ENCODE data around the gene BSN.
"Not testable (repeated sequence)": the region's sequence is repeated elsewhere in the genome, so short reads cannot be mapped to it uniquely, and the experiment has no call there.

The BSN gene

GRCh38 chr3:49695350-49696015 is 141.2 kb downstream of the BSN start:
- no CpG with 5 or more reads among the region's 4 CpGs for WGBS, 2 donors (ENCODE audit: extremely low coverage in 2 of 2, insufficient read length in 2 of 2, insufficient replicate concordance in 1 of 2)
- not testable (repeated sequence) for H3K4me1 ChIP-seq (ENCODE audit: control insufficient read depth in 2 of 2, insufficient read depth in 1 of 2, low read depth in 1 of 2, low read length in 2 of 2); H3K9me3 ChIP-seq (replicated peaks in 1 of 2; ENCODE audit: control insufficient read depth in 2 of 2, insufficient read depth in 1 of 2, low read depth in 1 of 2, low read length in 2 of 2); H3K14ac ChIP-seq (ENCODE audit: low read length); H3K4ac ChIP-seq (ENCODE audit: low read length); H2AK5ac ChIP-seq (ENCODE audit: low read depth, low read length); H3K9ac ChIP-seq (ENCODE audit: low read depth, low read length, poor library complexity); H3K36me3 ChIP-seq (replicated peaks in 1 of 2; ENCODE audit: control insufficient read depth in 2 of 2, insufficient read depth in 2 of 2, low read length in 2 of 2); H2BK120ac ChIP-seq (ENCODE audit: low read depth, low read length); H2AFZ ChIP-seq (ENCODE audit: low read length); H4K91ac ChIP-seq (ENCODE audit: low read depth, low read length, poor library complexity); H3K23ac ChIP-seq (ENCODE audit: low read depth, low read length, poor library complexity); H2BK12ac ChIP-seq (ENCODE audit: low read length); H2BK5ac ChIP-seq (ENCODE audit: low read length); H3K27me3 ChIP-seq (ENCODE audit: control insufficient read depth in 3 of 3, insufficient read depth in 3 of 3, low read depth in 1 of 3, low read length in 3 of 3); H3K18ac ChIP-seq (ENCODE audit: low read length); H3K79me1 ChIP-seq (ENCODE audit: low read depth, low read length); H4K8ac ChIP-seq (ENCODE audit: low read depth, low read length); H3K27ac ChIP-seq (replicated peaks; ENCODE audit: low read length); H3K4me2 ChIP-seq (ENCODE audit: insufficient read depth, low read length, poor library complexity, severe bottlenecking); DNase-seq (ENCODE audit: low spot score); H2BK15ac ChIP-seq (ENCODE audit: low read length); H3K4me3 ChIP-seq (ENCODE audit: low read length in 2 of 2)

- H2AK5ac ChIP-seq (ENCODE audit: low read depth, low read length), result no peak overlapping the region
- no peak overlapping the region for H3K4me2 ChIP-seq (ENCODE audit: insufficient read depth, low read length, poor library complexity, severe bottlenecking)
- no peak overlapping the region for H3K18ac ChIP-seq (ENCODE audit: low read length)
- no peak overlapping the region for H2BK120ac ChIP-seq (ENCODE audit: low read depth, low read length)
- H2BK15ac ChIP-seq (ENCODE audit: low read length), result no peak overlapping the region
- no peak overlapping the region for H3K27ac ChIP-seq (replicated peaks; ENCODE audit: low read length)
- H2BK5ac ChIP-seq (ENCODE audit: low read length), result no peak overlapping the region
- H3K4me3 ChIP-seq (ENCODE audit: low read length in 2 of 2), result no peak overlapping the region
- peak overlapping the region; percentile 21 for H3K9ac ChIP-seq (ENCODE audit: low read depth, low read length, poor library complexity)
- WGBS, 2 donors (ENCODE audit: extremely low coverage in 2 of 2, insufficient read length in 2 of 2, insufficient replicate concordance in 1 of 2), result no CpG with 5 or more reads among the region's 16 CpGs
- no peak for DNase-seq (ENCODE audit: low spot score)
- H3K79me1 ChIP-seq (ENCODE audit: low read depth, low read length), result peaks cover 2% of the 10 kb centered on the region
- H3K14ac ChIP-seq (ENCODE audit: low read length), result no peak overlapping the region
- no peaks in the 10 kb centered on the region for H3K9me3 ChIP-seq (replicated peaks in 1 of 2; ENCODE audit: control insufficient read depth in 2 of 2, insufficient read depth in 1 of 2, low read depth in 1 of 2, low read length in 2 of 2)
- H3K27me3 ChIP-seq (ENCODE audit: control insufficient read depth in 3 of 3, insufficient read depth in 3 of 3, low read depth in 1 of 3, low read length in 3 of 3), result no peaks in the 10 kb centered on the region
- no peak overlapping the region for H4K8ac ChIP-seq (ENCODE audit: low read depth, low read length)
- peaks cover 14 to 33% of the 10 kb centered on the region in 2 donors for H3K36me3 ChIP-seq (replicated peaks in 1 of 2; ENCODE audit: control insufficient read depth in 2 of 2, insufficient read depth in 2 of 2, low read length in 2 of 2)
- H3K4me1 ChIP-seq (ENCODE audit: control insufficient read depth in 2 of 2, insufficient read depth in 1 of 2, low read depth in 1 of 2, low read length in 2 of 2), result peaks cover 0 to 2% of the 10 kb centered on the region in 2 donors
- no peak overlapping the region for H4K91ac ChIP-seq (ENCODE audit: low read depth, low read length, poor library complexity)
- H2BK12ac ChIP-seq (ENCODE audit: low read length), result no peak overlapping the region
- H3K4ac ChIP-seq (ENCODE audit: low read length), result no peak overlapping the region
- H2AFZ ChIP-seq (ENCODE audit: low read length), result no peak overlapping the region
- no peak overlapping the region for H3K23ac ChIP-seq (ENCODE audit: low read depth, low read length, poor library complexity)
Measured at GRCh38 chr3:49699281-49699979, 145.2 kb downstream of the BSN start.

- WGBS, 2 donors (ENCODE audit: extremely low coverage in 2 of 2, insufficient read length in 2 of 2, insufficient replicate concordance in 1 of 2), result no CpG with 5 or more reads among the region's 8 CpGs
- no peak overlapping the region for H3K4me2 ChIP-seq (ENCODE audit: insufficient read depth, low read length, poor library complexity, severe bottlenecking)
- H2BK12ac ChIP-seq (ENCODE audit: low read length), result no peak overlapping the region
- no peak overlapping the region for H4K91ac ChIP-seq (ENCODE audit: low read depth, low read length, poor library complexity)
- no peak for DNase-seq (ENCODE audit: low spot score)
- no peak overlapping the region for H2BK15ac ChIP-seq (ENCODE audit: low read length)
- H3K18ac ChIP-seq (ENCODE audit: low read length), result no peak overlapping the region
- no peak overlapping the region for H3K4ac ChIP-seq (ENCODE audit: low read length)
- no peak overlapping the region for H2BK120ac ChIP-seq (ENCODE audit: low read depth, low read length)
- no peak overlapping the region for H3K14ac ChIP-seq (ENCODE audit: low read length)
- no peak overlapping the region for H3K9ac ChIP-seq (ENCODE audit: low read depth, low read length, poor library complexity)
- H3K27me3 ChIP-seq (ENCODE audit: control insufficient read depth in 3 of 3, insufficient read depth in 3 of 3, low read depth in 1 of 3, low read length in 3 of 3), result no peaks in the 10 kb centered on the region
- no peak overlapping the region for H2AK5ac ChIP-seq (ENCODE audit: low read depth, low read length)
- H3K4me1 ChIP-seq (ENCODE audit: control insufficient read depth in 2 of 2, insufficient read depth in 1 of 2, low read depth in 1 of 2, low read length in 2 of 2), result peaks cover 0 to 2% of the 10 kb centered on the region in 2 donors
- H3K27ac ChIP-seq (replicated peaks; ENCODE audit: low read length), result no peak overlapping the region
- H4K8ac ChIP-seq (ENCODE audit: low read depth, low read length), result no peak overlapping the region
- H3K23ac ChIP-seq (ENCODE audit: low read depth, low read length, poor library complexity), result no peak overlapping the region
- peaks cover 2% of the 10 kb centered on the region for H3K79me1 ChIP-seq (ENCODE audit: low read depth, low read length)
- peaks cover 14 to 37% of the 10 kb centered on the region in 2 donors for H3K36me3 ChIP-seq (replicated peaks in 1 of 2; ENCODE audit: control insufficient read depth in 2 of 2, insufficient read depth in 2 of 2, low read length in 2 of 2)
- H2BK5ac ChIP-seq (ENCODE audit: low read length), result no peak overlapping the region
- no peak overlapping the region for H2AFZ ChIP-seq (ENCODE audit: low read length)
- H3K9me3 ChIP-seq (replicated peaks in 1 of 2; ENCODE audit: control insufficient read depth in 2 of 2, insufficient read depth in 1 of 2, low read depth in 1 of 2, low read length in 2 of 2), result no peaks in the 10 kb centered on the region
- no peak overlapping the region for H3K4me3 ChIP-seq (ENCODE audit: low read length in 2 of 2)
Measured at GRCh38 chr3:49700014-49700413, 145.7 kb downstream of the BSN start.

- H3K79me1 ChIP-seq (ENCODE audit: low read depth, low read length), result peaks cover 2% of the 10 kb centered on the region
- no peak overlapping the region for H4K91ac ChIP-seq (ENCODE audit: low read depth, low read length, poor library complexity)
- no CpG with 5 or more reads among the region's 13 CpGs for WGBS, 2 donors (ENCODE audit: extremely low coverage in 2 of 2, insufficient read length in 2 of 2, insufficient replicate concordance in 1 of 2)
- H2BK120ac ChIP-seq (ENCODE audit: low read depth, low read length), result no peak overlapping the region
- no peaks in the 10 kb centered on the region for H3K27me3 ChIP-seq (ENCODE audit: control insufficient read depth in 3 of 3, insufficient read depth in 3 of 3, low read depth in 1 of 3, low read length in 3 of 3)
- H2BK5ac ChIP-seq (ENCODE audit: low read length), result no peak overlapping the region
- peaks cover 0 to 2% of the 10 kb centered on the region in 2 donors for H3K4me1 ChIP-seq (ENCODE audit: control insufficient read depth in 2 of 2, insufficient read depth in 1 of 2, low read depth in 1 of 2, low read length in 2 of 2)
- no peak overlapping the region for H4K8ac ChIP-seq (ENCODE audit: low read depth, low read length)
- no peak overlapping the region for H3K14ac ChIP-seq (ENCODE audit: low read length)
- no peak for DNase-seq (ENCODE audit: low spot score)
- no peak overlapping the region for H3K9ac ChIP-seq (ENCODE audit: low read depth, low read length, poor library complexity)
- H2BK12ac ChIP-seq (ENCODE audit: low read length), result no peak overlapping the region
- no peak overlapping the region for H3K18ac ChIP-seq (ENCODE audit: low read length)
- peaks cover 16 to 42% of the 10 kb centered on the region in 2 donors for H3K36me3 ChIP-seq (replicated peaks in 1 of 2; ENCODE audit: control insufficient read depth in 2 of 2, insufficient read depth in 2 of 2, low read length in 2 of 2)
- no peak overlapping the region for H2BK15ac ChIP-seq (ENCODE audit: low read length)
- H3K9me3 ChIP-seq (replicated peaks in 1 of 2; ENCODE audit: control insufficient read depth in 2 of 2, insufficient read depth in 1 of 2, low read depth in 1 of 2, low read length in 2 of 2), result peaks cover 0 to 1% of the 10 kb centered on the region in 2 donors
- H2AFZ ChIP-seq (ENCODE audit: low read length), result no peak overlapping the region
- no peak overlapping the region for H3K27ac ChIP-seq (replicated peaks; ENCODE audit: low read length)
- H3K4ac ChIP-seq (ENCODE audit: low read length), result no peak overlapping the region
- H2AK5ac ChIP-seq (ENCODE audit: low read depth, low read length), result no peak overlapping the region
- H3K23ac ChIP-seq (ENCODE audit: low read depth, low read length, poor library complexity), result no peak overlapping the region
- no peak overlapping the region for H3K4me2 ChIP-seq (ENCODE audit: insufficient read depth, low read length, poor library complexity, severe bottlenecking)
- no peak overlapping the region for H3K4me3 ChIP-seq (ENCODE audit: low read length in 2 of 2)
Measured at GRCh38 chr3:49700453-49701128, 146.3 kb downstream of the BSN start.

Measured in neuronal stem cell (in vitro differentiated cells).